Mucosa of rectum (tissue), 2 donors: ENCODE data around the gene SUGCT.

Source experiments
- H3K27ac ChIP-seq, 2 donors: one replicate each; pipeline ENCODE4 v1.7.0; 2013; ENCODE audit warnings: inconsistent platforms in 2 of 2, low read depth in 2 of 2, low read length in 2 of 2
- H3K27me3 ChIP-seq, 2 donors: one replicate each; pipeline ENCODE4 v1.7.0; 2013; ENCODE audit warnings: low read length in 2 of 2; ENCODE audit not compliant: control insufficient read depth in 2 of 2, insufficient read depth in 2 of 2
- H3K36me3 ChIP-seq, 2 donors: one replicate each; pipeline ENCODE4 v1.7.0; 2013; ENCODE audit warnings: low read length in 2 of 2; ENCODE audit not compliant: control insufficient read depth in 2 of 2, insufficient read depth in 2 of 2
- H3K4me1 ChIP-seq, 2 donors: one replicate each; pipeline ENCODE4 v1.7.0; 2013; ENCODE audit warnings: low read length in 2 of 2, mild to moderate bottlenecking in 1 of 2; ENCODE audit not compliant: control insufficient read depth in 2 of 2, insufficient read depth in 2 of 2
- H3K4me3 ChIP-seq, 2 donors: one replicate each; pipeline ENCODE4 v1.7.0; 2013; ENCODE audit warnings: low read length in 2 of 2
- H3K9ac ChIP-seq, 2 donors: one replicate each; pipeline ENCODE4 v1.7.0; 2013; ENCODE audit warnings: low read length in 2 of 2, low read depth in 1 of 2, mild to moderate bottlenecking in 1 of 2
- H3K9me3 ChIP-seq, 2 donors: one replicate each; pipeline ENCODE4 v1.7.0; 2013; ENCODE audit warnings: low read length in 2 of 2; ENCODE audit not compliant: control insufficient read depth in 2 of 2
- donor health status: healthy.
- donor health status: Normal muscosa, but diverticular disease.

SUGCT gene

GRCh38 chr7:40526951-40527715 lies 392.3 kb downstream of the SUGCT start:
- H3K36me3 ChIP-seq, result no peaks in the 10 kb centered on the region
- H3K4me1 ChIP-seq, result no peaks in the 10 kb centered on the region
- no peak overlapping the region for H3K9ac ChIP-seq
- no peaks in the 10 kb centered on the region for H3K27me3 ChIP-seq
- no peak overlapping the region for H3K27ac ChIP-seq
- H3K4me3 ChIP-seq, result no peak overlapping the region
- no peaks in the 10 kb centered on the region for H3K9me3 ChIP-seq

DNA sequence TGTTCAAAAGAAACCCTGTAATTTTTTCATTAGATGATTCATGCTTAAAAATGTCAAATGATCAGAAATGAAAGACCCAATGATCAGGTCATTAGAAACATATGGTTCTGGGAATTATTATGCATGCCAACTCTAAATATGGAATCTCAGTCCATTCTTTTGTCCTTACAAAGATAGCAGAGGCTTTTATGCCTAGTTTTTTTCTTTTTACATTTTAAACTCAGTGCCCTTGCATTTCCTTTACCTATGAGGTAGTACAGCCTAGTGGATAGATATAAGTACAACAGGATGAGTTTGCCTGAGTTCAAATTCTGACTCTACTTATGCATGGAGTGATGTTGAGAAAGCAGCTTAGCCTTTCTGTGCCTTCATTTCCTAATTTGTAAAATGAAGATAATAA lies 392.9 kb downstream of the SUGCT start:
- H3K27me3 ChIP-seq, result no peaks in the 10 kb centered on the region
- no peak overlapping the region for H3K9ac ChIP-seq
- H3K4me1 ChIP-seq, result no peaks in the 10 kb centered on the region
- H3K9me3 ChIP-seq, result no peaks in the 10 kb centered on the region
- no peaks in the 10 kb centered on the region for H3K36me3 ChIP-seq
- H3K27ac ChIP-seq, result no peak overlapping the region
- H3K4me3 ChIP-seq, result no peak overlapping the region

DNA sequence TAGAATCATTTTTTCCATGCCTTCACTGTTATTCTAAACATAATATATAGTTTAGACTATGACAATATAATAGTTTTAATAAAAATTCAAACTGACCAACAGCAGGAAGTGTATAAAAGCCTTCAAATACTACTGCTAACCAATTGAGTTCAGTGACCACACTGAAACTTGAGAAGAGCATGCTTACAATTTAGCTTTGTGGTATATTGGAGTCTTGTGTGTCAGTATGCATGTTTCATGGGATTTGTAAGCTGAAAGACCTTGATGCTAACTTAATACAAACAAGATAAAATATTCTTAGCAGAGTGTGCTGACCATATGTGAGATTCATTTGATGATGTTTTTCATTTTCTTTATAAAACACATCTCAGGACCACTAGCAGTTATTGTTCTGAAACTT lies 395.5 kb downstream of the SUGCT start:
- no peak overlapping the region for H3K9ac ChIP-seq
- no peak overlapping the region for H3K27ac ChIP-seq
- H3K4me1 ChIP-seq, result no peaks in the 10 kb centered on the region
- no peaks in the 10 kb centered on the region for H3K9me3 ChIP-seq
- H3K36me3 ChIP-seq, result no peaks in the 10 kb centered on the region
- H3K4me3 ChIP-seq, result no peak overlapping the region
- no peaks in the 10 kb centered on the region for H3K27me3 ChIP-seq

DNA sequence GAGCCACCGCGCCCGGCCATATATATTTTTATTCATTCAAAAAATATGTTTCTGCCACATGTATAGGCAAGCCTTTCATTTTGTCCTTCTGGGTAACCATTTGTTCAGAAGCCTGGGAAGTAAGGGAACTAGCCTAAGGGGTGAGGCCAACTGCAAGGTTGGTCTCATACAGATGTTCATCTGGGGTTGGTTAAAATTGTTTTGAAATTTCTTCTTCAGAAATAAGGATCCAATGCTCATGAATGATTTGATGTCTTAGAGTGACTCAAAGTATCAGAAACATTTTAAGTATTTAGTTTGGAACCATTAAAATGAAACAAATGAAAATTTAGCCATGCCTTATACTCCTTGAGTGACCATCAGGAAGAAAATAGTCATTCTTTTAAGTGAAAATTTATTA lies 397.2 kb downstream of the SUGCT start:
- no peaks in the 10 kb centered on the region for H3K36me3 ChIP-seq
- H3K4me3 ChIP-seq, result no peak overlapping the region
- no peaks in the 10 kb centered on the region for H3K27me3 ChIP-seq
- no peaks in the 10 kb centered on the region for H3K4me1 ChIP-seq
- H3K27ac ChIP-seq, result no peak overlapping the region
- no peaks in the 10 kb centered on the region for H3K9me3 ChIP-seq
- H3K9ac ChIP-seq, result no peak overlapping the region

GRCh38 chr7:40535678-40536077 lies 400.9 kb downstream of the SUGCT start:
- H3K4me1 ChIP-seq, result no peaks in the 10 kb centered on the region
- H3K27me3 ChIP-seq, result no peaks in the 10 kb centered on the region
- H3K9me3 ChIP-seq, result no peaks in the 10 kb centered on the region
- H3K4me3 ChIP-seq, result no peak overlapping the region
- no peaks in the 10 kb centered on the region for H3K36me3 ChIP-seq
- H3K27ac ChIP-seq, result no peak overlapping the region
- no peak overlapping the region for H3K9ac ChIP-seq

DNA sequence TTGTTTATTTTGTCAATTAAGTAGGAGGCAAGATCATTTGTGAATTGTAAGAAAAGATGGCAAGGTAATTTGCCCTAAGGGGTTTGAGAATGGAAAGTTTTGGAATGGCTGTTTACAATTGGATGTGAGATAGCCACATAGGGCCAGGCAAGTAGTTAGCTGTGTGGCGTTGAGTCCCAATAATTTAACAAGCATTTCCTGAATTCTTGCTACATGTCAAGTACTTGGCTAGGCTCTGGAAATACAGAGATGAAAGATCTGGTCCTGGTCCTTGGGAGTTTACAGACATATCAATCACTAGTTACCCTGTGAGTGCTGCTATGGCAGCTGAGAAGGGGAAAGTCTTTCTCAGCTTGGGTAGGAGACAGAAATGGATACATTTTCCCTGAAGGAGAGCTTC lies 401.6 kb downstream of the SUGCT start:
- Histone ChIP-seq H3K9me3 (no peaks in the 10 kb centered on the region), H3K9ac (no peak overlapping the region), H3K27ac (no peak overlapping the region), H3K4me1 (no peaks in the 10 kb centered on the region), H3K36me3 (no peaks in the 10 kb centered on the region), H3K4me3 (no peak overlapping the region), H3K27me3 (no peaks in the 10 kb centered on the region)

GRCh38 chr7:40538281-40538680 lies 403.5 kb downstream of the SUGCT start:
- H3K4me1 ChIP-seq, result no peaks in the 10 kb centered on the region
- no peaks in the 10 kb centered on the region for H3K27me3 ChIP-seq
- no peak overlapping the region for H3K27ac ChIP-seq
- H3K9me3 ChIP-seq, result no peaks in the 10 kb centered on the region
- no peaks in the 10 kb centered on the region for H3K36me3 ChIP-seq
- H3K4me3 ChIP-seq, result no peak overlapping the region
- H3K9ac ChIP-seq, result no peak overlapping the region

- H3K36me3 ChIP-seq, result no peaks in the 10 kb centered on the region
These were observed 406.5 kb downstream of the SUGCT start for GRCh38 chr7:40541336-40541735.

GRCh38 chr7:40542982-40543741 lies 408.4 kb downstream of the SUGCT start:
- Histone ChIP-seq H3K9me3 (no peaks in the 10 kb centered on the region), H3K27ac (no peak overlapping the region), H3K27me3 (no peaks in the 10 kb centered on the region), H3K9ac (no peak overlapping the region), H3K36me3 (no peaks in the 10 kb centered on the region), H3K4me3 (no peak overlapping the region), H3K4me1 (peaks cover 0 to 3% of the 10 kb centered on the region in 2 donors)

More at GRCh38 chr7:40541336-40541735, 406.5 kb downstream of the SUGCT start:
- Histone ChIP-seq H3K27ac (no peak overlapping the region), H3K9ac (no peak overlapping the region), H3K9me3 (no peaks in the 10 kb centered on the region), H3K27me3 (no peaks in the 10 kb centered on the region), H3K4me1 (peaks cover 0 to 3% of the 10 kb centered on the region in 2 donors), H3K4me3 (no peak overlapping the region)

- Histone ChIP-seq H3K36me3 (no peaks in the 10 kb centered on the region), H3K27me3 (no peaks in the 10 kb centered on the region), H3K4me1 (peaks cover 0 to 3% of the 10 kb centered on the region in 2 donors), H3K9ac (no peak overlapping the region), H3K4me3 (no peak overlapping the region), H3K27ac (no peak overlapping the region), H3K9me3 (no peaks in the 10 kb centered on the region)
These were observed 409.5 kb downstream of the SUGCT start for GRCh38 chr7:40544221-40544723.
